ENCODE results near the gene ENTPD6. TPM values are rescaled to one million over a fixed set of nuclear protein-coding genes. Genes with fewer than 3 reads are reported as not detected.
"Not testable (repeated sequence)": the region's sequence is repeated elsewhere in the genome, so short reads cannot be mapped to it uniquely, and the experiment has no call there.

The ENTPD6 gene
- polyA plus RNA-seq, 1 donor: 106 TPM

DNA sequence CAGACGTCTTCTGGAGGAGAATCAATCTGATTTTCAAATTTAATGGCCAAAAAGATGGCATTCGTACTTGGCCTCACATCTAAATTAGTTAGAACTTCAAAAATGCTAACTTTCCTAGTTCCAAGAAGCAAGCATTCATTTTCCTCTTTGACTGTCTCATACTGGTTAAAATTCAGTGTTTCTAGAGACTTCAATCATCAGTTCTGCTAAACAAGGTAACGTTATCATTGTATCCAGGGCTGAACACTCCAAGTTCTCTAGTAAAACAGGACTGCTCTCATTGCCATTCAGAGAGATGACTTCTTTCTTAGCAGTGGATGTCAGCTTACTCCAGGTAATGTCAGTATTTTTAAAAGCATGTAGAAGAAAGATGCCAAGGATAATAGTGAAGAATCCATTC lies 34.6 kb upstream of the ENTPD6 start:
- WGBS (ENCODE audit: insufficient coverage, low lambda C conversion rate): 67% methylated on average over 1 of the region's 3 CpGs
- H3K27ac ChIP-seq (ENCODE audit: low read length): no peak overlapping the region
- no peak overlapping the region for H3K4me3 ChIP-seq (ENCODE audit: low read length)
- H3K27me3 ChIP-seq (ENCODE audit: control insufficient read depth, insufficient read depth, low read length): no peaks in the 10 kb centered on the region
- H3K9me3 ChIP-seq (ENCODE audit: control insufficient read depth, low read depth, low read length): no peaks in the 10 kb centered on the region
- no peaks in the 10 kb centered on the region for H3K4me1 ChIP-seq (ENCODE audit: control insufficient read depth, insufficient read depth, low read length)
- no peaks in the 10 kb centered on the region for H3K36me3 ChIP-seq (ENCODE audit: control insufficient read depth, insufficient read depth, low read length)
- DNase-seq: no peak

DNA sequence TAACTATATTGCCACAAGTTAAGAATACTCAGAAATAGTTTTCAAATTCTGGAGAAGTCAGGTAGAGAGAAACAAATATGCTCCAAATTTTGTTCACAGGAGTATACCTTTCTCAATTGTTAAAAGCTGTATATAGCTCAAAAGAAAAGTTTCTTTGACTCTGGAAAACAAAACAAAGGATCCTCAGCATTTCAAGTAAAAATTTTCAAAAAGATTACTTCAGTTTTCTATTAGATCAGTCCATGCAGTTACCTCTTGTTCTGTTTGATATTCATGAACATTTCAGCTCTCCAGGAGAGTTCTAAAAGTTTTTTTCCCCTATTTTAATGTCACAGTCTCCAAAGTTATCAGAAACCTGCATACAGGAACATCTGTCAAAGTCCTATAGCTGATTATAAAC lies 30.4 kb upstream of the ENTPD6 start:
- Histone ChIP-seq H3K4me1 (ENCODE audit: control insufficient read depth, insufficient read depth, low read length) (no peaks in the 10 kb centered on the region), H3K27me3 (ENCODE audit: control insufficient read depth, insufficient read depth, low read length) (no peaks in the 10 kb centered on the region), H3K36me3 (ENCODE audit: control insufficient read depth, insufficient read depth, low read length) (no peaks in the 10 kb centered on the region), H3K9me3 (ENCODE audit: control insufficient read depth, low read depth, low read length) (no peaks in the 10 kb centered on the region), H3K27ac (ENCODE audit: low read length) (no peak overlapping the region), H3K4me3 (ENCODE audit: low read length) (no peak overlapping the region)
- DNase-seq: no peak

DNA sequence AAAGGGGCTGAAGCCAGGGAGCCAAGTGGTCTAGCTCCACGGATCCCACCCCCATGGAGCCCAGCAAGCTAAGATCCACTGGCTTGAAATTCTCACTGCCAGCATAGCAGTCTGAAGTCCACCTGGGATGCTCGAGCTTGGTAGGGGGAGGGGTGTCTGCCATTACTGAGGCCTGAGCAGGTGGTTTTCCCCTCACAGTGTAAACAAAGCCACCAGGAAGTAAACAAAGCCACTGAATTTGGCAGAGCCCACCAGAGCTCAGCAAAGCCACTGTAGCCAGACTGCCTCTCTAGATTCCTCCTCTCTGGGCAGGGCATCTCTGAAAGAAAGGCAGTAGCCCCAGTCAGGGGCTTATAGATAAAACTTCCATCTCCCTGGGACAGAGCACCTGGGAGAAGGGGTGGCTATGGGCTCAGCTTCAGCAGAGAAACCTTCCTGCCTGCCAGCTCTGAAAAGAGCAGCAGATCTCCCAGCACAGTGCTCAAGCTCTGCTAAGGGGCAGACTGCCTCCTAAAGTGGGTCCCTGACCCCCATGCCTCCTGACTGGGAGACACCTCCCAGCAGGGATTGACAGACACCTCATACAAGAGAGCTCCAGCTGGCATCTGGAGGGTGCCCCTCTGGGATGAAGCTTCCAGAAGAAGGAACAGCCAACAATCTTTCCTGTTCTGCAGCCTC lies 29.3 kb upstream of the ENTPD6 start:
- DNase-seq; H3K27ac ChIP-seq (ENCODE audit: low read length); H3K4me1 ChIP-seq (ENCODE audit: control insufficient read depth, insufficient read depth, low read length); H3K27me3 ChIP-seq (ENCODE audit: control insufficient read depth, insufficient read depth, low read length); H3K36me3 ChIP-seq (ENCODE audit: control insufficient read depth, insufficient read depth, low read length); H3K4me3 ChIP-seq (ENCODE audit: low read length); H3K9me3 ChIP-seq (ENCODE audit: control insufficient read depth, low read depth, low read length): not testable (repeated sequence)
- no CpG with 5 or more reads among the region's 2 CpGs for WGBS (ENCODE audit: insufficient coverage, low lambda C conversion rate)

DNA sequence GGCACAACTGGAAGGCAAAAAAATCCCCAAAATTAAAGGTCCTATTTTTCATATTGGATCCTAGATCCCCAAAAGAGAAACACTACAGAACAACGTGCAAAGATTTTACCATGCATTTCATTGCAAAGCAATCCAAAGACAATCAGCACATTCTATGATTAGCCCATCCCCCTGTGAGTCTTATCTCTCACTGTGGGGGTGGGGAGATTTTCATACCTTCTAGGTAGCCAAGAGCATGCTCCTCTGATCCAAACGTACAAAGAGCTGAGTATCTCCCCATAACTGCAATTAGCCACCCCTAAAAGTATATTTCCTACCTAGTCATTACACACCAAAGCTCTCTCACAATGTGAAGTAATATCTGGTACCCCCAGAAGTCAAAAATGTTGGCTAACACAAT lies 22.2 kb upstream of the ENTPD6 start:
- Histone ChIP-seq H3K4me3 (ENCODE audit: low read length) (no peak overlapping the region), H3K36me3 (ENCODE audit: control insufficient read depth, insufficient read depth, low read length) (no peaks in the 10 kb centered on the region), H3K27ac (ENCODE audit: low read length) (no peak overlapping the region), H3K9me3 (ENCODE audit: control insufficient read depth, low read depth, low read length) (no peaks in the 10 kb centered on the region), H3K27me3 (ENCODE audit: control insufficient read depth, insufficient read depth, low read length) (no peaks in the 10 kb centered on the region), H3K4me1 (ENCODE audit: control insufficient read depth, insufficient read depth, low read length) (no peaks in the 10 kb centered on the region)
- no CpG with 5 or more reads among the region's 2 CpGs for WGBS (ENCODE audit: insufficient coverage, low lambda C conversion rate)
- DNase-seq: no peak

DNA sequence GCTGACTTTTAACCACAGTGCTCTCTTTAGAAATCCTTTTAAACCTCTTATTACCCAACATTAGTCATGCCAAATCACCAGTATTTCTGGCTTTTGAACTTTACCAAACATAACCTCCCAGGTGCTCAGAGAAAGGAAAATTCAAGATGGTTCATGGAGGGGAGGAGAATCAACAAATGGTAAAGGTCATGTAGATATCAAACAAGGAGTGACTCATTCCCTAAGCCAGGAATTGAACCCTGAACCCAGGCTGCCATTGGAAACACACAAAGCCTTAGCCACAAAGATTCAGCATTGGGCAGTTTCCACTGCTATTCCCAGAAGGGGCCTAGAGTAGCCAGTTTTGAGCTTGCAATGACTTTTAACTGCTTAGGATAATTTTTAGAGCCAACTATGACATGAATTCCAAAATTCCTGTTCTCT lies 21.6 kb upstream of the ENTPD6 start:
- H3K27me3 ChIP-seq (ENCODE audit: control insufficient read depth, insufficient read depth, low read length): no peaks in the 10 kb centered on the region
- DNase-seq: no peak
- no peaks in the 10 kb centered on the region for H3K36me3 ChIP-seq (ENCODE audit: control insufficient read depth, insufficient read depth, low read length)
- H3K9me3 ChIP-seq (ENCODE audit: control insufficient read depth, low read depth, low read length): no peaks in the 10 kb centered on the region
- H3K27ac ChIP-seq (ENCODE audit: low read length): no peak overlapping the region
- H3K4me3 ChIP-seq (ENCODE audit: low read length): no peak overlapping the region
- no peaks in the 10 kb centered on the region for H3K4me1 ChIP-seq (ENCODE audit: control insufficient read depth, insufficient read depth, low read length)

DNA sequence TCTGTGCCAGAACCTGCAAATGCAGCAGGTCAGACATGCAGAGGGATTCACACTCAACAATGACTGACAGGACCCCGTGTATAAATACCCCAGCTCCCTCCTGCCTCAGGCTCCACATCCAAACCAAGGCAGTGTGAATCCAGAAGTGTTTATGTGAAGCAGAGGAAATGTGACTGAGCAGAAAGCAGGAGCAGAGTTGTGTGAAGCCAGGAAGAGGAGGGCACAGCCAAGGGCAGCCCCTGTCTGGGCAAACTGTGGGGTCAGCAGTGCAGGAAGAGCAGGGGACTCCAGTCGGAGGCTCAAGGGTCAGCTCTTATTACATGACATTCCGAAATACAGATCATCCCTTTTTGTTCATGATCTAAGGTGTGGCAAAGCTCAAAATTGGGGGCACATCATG lies 19.3 kb upstream of the ENTPD6 start:
- Histone ChIP-seq H3K9me3 (ENCODE audit: control insufficient read depth, low read depth, low read length) (no peaks in the 10 kb centered on the region), H3K27ac (ENCODE audit: low read length) (no peak overlapping the region), H3K27me3 (ENCODE audit: control insufficient read depth, insufficient read depth, low read length) (no peaks in the 10 kb centered on the region), H3K4me3 (ENCODE audit: low read length) (no peak overlapping the region), H3K36me3 (ENCODE audit: control insufficient read depth, insufficient read depth, low read length) (no peaks in the 10 kb centered on the region), H3K4me1 (ENCODE audit: control insufficient read depth, insufficient read depth, low read length) (no peaks in the 10 kb centered on the region)
- no peak for DNase-seq
- WGBS (ENCODE audit: insufficient coverage, low lambda C conversion rate): no CpG with 5 or more reads among the region's 3 CpGs

DNA sequence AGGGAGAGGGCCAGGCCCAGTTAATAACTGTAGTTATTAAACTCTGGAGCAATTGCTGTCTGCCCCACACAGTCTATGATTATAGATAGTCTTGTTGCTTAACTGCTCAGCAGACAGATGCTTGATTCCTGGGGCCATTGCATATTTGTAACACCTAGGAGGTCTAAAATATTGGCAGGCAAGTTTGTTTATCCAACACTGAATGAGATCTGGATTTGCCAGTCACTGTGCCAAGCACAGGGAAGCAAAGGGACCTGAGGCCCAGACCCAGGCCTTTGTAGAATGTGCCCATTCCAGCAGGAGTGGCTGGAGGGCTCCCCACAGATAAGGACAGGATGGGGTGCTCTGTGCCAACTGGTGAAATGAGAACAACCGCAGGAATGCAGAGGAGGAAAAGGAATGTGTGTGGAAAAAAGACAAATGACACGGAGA lies 17.6 kb upstream of the ENTPD6 start:
- no peaks in the 10 kb centered on the region for H3K27me3 ChIP-seq (ENCODE audit: control insufficient read depth, insufficient read depth, low read length)
- H3K27ac ChIP-seq (ENCODE audit: low read length): no peak overlapping the region
- H3K36me3 ChIP-seq (ENCODE audit: control insufficient read depth, insufficient read depth, low read length): no peaks in the 10 kb centered on the region
- H3K9me3 ChIP-seq (ENCODE audit: control insufficient read depth, low read depth, low read length): no peaks in the 10 kb centered on the region
- H3K4me1 ChIP-seq (ENCODE audit: control insufficient read depth, insufficient read depth, low read length): no peaks in the 10 kb centered on the region
- H3K4me3 ChIP-seq (ENCODE audit: low read length): no peak overlapping the region
- no peak for DNase-seq
- 60% methylated on average over 1 of the region's 2 CpGs for WGBS (ENCODE audit: insufficient coverage, low lambda C conversion rate)

DNA sequence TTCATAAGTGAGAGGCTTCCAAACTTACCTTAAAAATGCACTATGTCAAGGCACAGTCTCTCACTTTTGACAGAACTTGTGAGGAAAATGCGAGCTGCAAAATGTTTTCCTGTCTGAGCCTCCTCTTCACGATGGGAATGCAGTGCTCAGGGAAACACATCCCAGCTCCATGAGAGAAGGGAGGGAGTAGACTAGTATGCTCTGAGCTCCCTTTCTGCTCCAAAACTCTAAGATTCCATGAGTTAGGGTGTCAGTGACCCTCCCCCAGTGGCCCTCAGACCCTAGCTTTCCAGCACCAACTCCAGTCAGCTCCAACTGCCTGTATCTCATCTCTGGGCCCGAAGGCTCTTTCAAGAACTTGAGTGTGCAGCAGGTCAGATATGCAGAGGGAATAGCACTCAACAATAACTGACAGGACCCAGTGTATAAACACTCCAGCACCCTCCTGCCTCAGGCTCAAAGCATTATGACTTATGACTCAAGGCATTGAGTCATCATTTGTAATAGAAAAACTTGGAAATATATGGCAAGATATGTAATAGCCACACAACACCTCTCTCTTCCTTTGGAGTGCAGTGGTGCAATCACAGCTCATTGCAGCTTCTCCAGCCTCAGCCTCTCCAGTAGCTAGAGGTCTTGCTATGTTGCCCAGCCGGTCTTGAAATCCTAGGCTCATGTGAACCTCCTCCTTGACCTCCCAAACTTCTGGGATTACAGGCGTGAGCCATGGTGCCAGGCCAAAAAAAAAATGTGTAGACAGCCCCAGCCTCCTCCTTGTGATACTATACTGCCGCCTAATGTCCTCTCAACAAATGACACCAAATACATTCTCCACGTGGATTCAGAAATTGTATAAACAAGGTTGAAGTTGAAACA lies 16.7 kb upstream of the ENTPD6 start:
- Histone ChIP-seq H3K27me3 (ENCODE audit: control insufficient read depth, insufficient read depth, low read length) (no peaks in the 10 kb centered on the region), H3K27ac (ENCODE audit: low read length) (no peak overlapping the region), H3K9me3 (ENCODE audit: control insufficient read depth, low read depth, low read length) (no peaks in the 10 kb centered on the region), H3K4me3 (ENCODE audit: low read length) (no peak overlapping the region), H3K36me3 (ENCODE audit: control insufficient read depth, insufficient read depth, low read length) (no peaks in the 10 kb centered on the region), H3K4me1 (ENCODE audit: control insufficient read depth, insufficient read depth, low read length) (no peaks in the 10 kb centered on the region)
- no peak for DNase-seq
- WGBS (ENCODE audit: insufficient coverage, low lambda C conversion rate): no CpG with 5 or more reads among the region's 7 CpGs

DNA sequence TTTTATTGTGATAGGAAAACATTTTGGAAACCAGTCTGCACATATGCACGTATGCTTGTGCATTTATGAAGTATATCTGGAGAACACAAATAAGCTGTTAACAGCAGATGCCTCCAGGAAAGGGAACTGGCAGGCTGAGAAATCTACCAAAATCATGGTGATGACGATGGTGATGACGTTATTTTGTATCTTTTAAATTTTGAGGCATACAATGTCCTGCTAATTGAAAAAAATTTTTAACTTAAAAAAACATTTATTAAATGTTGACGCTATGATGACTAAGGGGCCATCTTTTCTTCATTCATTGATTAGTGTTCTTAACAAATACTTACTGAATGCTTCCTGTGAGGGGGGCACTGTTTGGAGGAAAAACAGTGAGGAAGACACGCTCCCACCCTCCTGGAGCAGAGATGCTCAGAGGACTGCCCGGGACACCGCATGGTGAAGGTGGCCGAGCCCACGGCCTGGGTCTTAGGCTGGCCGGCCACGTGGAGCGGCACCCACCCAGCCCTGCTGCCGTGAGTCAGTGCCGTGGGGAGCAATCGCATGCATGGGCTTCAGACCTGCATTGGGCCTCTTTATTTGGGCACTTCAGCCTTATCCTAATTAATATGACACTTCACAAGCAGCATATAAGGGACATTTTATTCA lies 15.9 kb upstream of the ENTPD6 start:
- H3K36me3 ChIP-seq (ENCODE audit: control insufficient read depth, insufficient read depth, low read length): no peaks in the 10 kb centered on the region
- H3K4me1 ChIP-seq (ENCODE audit: control insufficient read depth, insufficient read depth, low read length): no peaks in the 10 kb centered on the region
- H3K27ac ChIP-seq (ENCODE audit: low read length): no peak overlapping the region
- WGBS (ENCODE audit: insufficient coverage, low lambda C conversion rate): 47% methylated on average over 3 of the region's 15 CpGs
- no peaks in the 10 kb centered on the region for H3K27me3 ChIP-seq (ENCODE audit: control insufficient read depth, insufficient read depth, low read length)
- H3K4me3 ChIP-seq (ENCODE audit: low read length): no peak overlapping the region
- H3K9me3 ChIP-seq (ENCODE audit: control insufficient read depth, low read depth, low read length): no peaks in the 10 kb centered on the region
- no peak for DNase-seq

DNA sequence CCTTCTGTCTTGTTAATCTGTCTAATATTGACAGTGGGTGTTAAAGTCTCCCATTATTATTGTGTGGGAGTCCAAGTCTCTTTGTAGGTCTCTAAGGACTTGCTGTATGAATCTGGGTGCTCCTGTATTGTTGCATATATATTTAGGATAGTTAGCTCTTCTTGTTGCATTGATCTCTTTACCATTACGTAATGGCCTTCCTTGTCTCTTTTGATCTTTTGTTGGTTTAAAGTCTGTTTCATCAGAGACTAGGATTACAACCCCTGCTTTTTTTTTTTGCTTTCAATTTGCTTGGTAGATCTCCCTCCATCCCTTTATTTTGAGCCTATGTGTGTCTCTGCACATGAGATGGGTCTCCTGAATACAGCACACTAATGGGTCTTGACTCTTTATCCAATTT lies 11.1 kb upstream of the ENTPD6 start:
- H3K27me3 ChIP-seq (ENCODE audit: control insufficient read depth, insufficient read depth, low read length); H3K4me3 ChIP-seq (ENCODE audit: low read length); H3K9me3 ChIP-seq (ENCODE audit: control insufficient read depth, low read depth, low read length); DNase-seq; H3K36me3 ChIP-seq (ENCODE audit: control insufficient read depth, insufficient read depth, low read length); H3K27ac ChIP-seq (ENCODE audit: low read length); H3K4me1 ChIP-seq (ENCODE audit: control insufficient read depth, insufficient read depth, low read length): not testable (repeated sequence)
- WGBS (ENCODE audit: insufficient coverage, low lambda C conversion rate): no CpG with 5 or more reads among the region's 1 CpG

Measured in large intestine (tissue), 3 donors.